ENCODE data around the gene CDK12.

- TF ChIP-seq CTCF (conservative IDR thresholded peaks at IDR 0.05 in 1 of 2, IDR thresholded peaks at IDR 0.05 in 1 of 2; ENCODE audit: low read depth in 1 of 2, low read length in 2 of 2) (peak; percentile 24 to 46), EZH2 (IDR thresholded peaks at IDR 0.05; ENCODE audit: low read length, missing control alignments) (no peak)
Observed at GRCh38 chr17:39527220-39527813, 66.0 kb downstream of the CDK12 start.

Data from fibroblast of lung (primary cell).